Breast epithelium (tissue), 4 donors: ENCODE data around the gene TAOK2. TPM values are rescaled to one million over a fixed set of nuclear protein-coding genes. Genes with fewer than 3 reads are reported as not detected.
A peak's percentile ranks its signal among the peaks of the same experiment; 100 is the strongest.

ENCODE experiments used
- DNase-seq, 2 donors: peaks; one replicate each; pipeline ENCODE4 v3.0.0-alpha.2; 2019; ENCODE audit warnings: low spot score in 2 of 2
- H3K27ac ChIP-seq, 2 donors: fragments of 200-600 bp; sonication (generic) in 1 of 2; one replicate each; pipeline ENCODE4 v1.5.1; 2016 to 2019; ENCODE audit warnings: mild to moderate bottlenecking in 1 of 2
- H3K27me3 ChIP-seq, 2 donors: fragments of 200-600 bp; sonication (generic) in 1 of 2; one replicate each; pipeline versions ENCODE4 v1.5.1 to v1.6.0; 2017 to 2019; ENCODE audit warnings: control low read depth in 1 of 2, mild to moderate bottlenecking in 1 of 2
- H3K36me3 ChIP-seq: fragments of 200-600 bp; one replicate; pipeline ENCODE4 v1.5.1; 2019
- H3K4me1 ChIP-seq, 2 donors: fragments of 200-600 bp; sonication (generic); one replicate each; pipeline ENCODE4 v1.5.1; 2016 to 2019; ENCODE audit warnings: control low read depth in 1 of 2
- H3K4me3 ChIP-seq, 3 donors: fragments of 200-600 bp; sonication (generic); 1 replicate in 2 of 3; 2 replicates in 1 of 3; pipeline ENCODE4 v1.5.1; 2016 to 2019; ENCODE audit warnings: mild to moderate bottlenecking in 3 of 3, moderate library complexity in 2 of 3
- H3K9me3 ChIP-seq, 2 donors: fragments of 200-600 bp; sonication (generic) in 1 of 2; one replicate each; pipeline ENCODE4 v1.5.1; 2016 to 2019; ENCODE audit warnings: control low read depth in 1 of 2
- CTCF ChIP-seq, 3 donors: fragments of 450-650 bp; IDR thresholded peaks; one replicate each; pipeline ENCODE4 v1.5.1; 2016 to 2017; ENCODE audit warnings: antibody characterized with exemption in 3 of 3, mild to moderate bottlenecking in 3 of 3, moderate library complexity in 3 of 3
- POLR2A ChIP-seq: fragments of 450-650 bp; IDR thresholded peaks from one replicate; pipeline ENCODE4 v1.6.1; 2016; ENCODE audit warnings: antibody characterized with exemption, mild to moderate bottlenecking, moderate library complexity
- POLR2AphosphoS5 ChIP-seq, 3 donors: sonication (generic); formaldehyde crosslinking; IDR thresholded peaks; one replicate each; pipeline ENCODE4 v1.6.1; 2017; ENCODE audit warnings: antibody characterized with exemption in 3 of 3
- intact Hi-C: fragments of 100-400 bp; cut with DNase I; formaldehyde crosslinking; loops from one replicate; pipeline ENCODE4 v1.15.1; 2023; ENCODE audit warnings: low total_unique reads
- total RNA-seq, 3 donors: library from RNA; depleted of rRNA; stranded (reverse); fragments of >200 nt; gene quantifications; one replicate each; pipeline ENCODE4 v1.1.0, GENCODE V29; 2016

The TAOK2 gene
- total RNA-seq = 10 to 100 TPM; 31.8 to 51.1 (median 37.3) TPM

DNA sequence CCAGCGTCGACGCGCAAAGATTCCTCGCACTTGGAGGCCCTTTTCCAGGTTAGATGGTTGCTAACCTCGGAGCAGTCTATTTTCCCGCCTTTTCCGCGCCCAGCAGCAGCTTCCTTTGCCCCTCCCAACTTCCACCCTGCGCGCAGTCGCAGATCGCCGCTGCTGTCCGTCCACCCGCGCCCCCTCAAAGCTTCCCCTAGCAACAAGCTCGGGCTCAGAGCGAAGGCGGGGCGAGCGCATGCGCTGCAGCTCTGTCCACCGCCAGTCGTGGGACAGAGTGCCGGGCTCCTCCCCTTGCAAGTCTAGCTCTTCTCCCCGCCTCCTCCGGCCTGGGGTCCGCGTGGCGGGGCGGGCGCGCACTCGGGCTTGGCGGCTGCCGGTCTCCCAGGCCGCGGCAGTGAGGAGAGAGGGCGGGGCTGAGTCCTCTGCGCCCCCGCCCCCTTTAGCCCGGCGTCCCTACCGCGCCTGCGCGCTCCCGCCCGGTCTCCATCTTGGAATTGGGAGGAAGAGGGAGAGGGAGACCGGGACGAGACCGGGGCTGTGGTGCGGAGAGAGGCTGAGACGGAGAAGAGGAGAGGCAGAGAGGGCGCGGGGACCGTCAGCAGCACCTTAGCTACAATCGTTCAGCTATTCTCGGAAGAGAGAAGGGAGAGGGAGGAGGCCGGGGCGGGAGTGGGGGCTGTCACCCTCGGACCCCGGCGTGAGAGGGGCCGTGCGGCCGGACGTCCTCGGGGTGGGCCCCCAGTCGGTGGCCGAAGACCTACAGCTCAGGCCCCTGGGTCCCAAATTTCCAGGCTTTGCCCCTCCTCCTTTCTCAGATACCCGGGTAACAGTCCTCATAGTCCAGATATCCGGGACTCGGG is at the start of gene TAOK2:
TAOK2 (plus strand) TSS at position 485 of the 863 bp plus-strand sequence. CDS start 3,905 bp downstream, outside the sequence.
- DNase-seq = peak; percentile 96 to 98
- Histone ChIP-seq H3K36me3 (no peaks in the 10 kb centered on the region), H3K27me3 (no peaks in the 10 kb centered on the region), H3K27ac (peak within 1 kb of the TSS; percentile 90 to 94), H3K4me1 (peaks cover 7 to 16% of the 10 kb centered on the region in 2 donors), H3K4me3 (peak within 1 kb of the TSS; percentile 84 to 98 (median 97)), H3K9me3 (no peaks in the 10 kb centered on the region)
- TF ChIP-seq POLR2A = peak; percentile 65
- TF ChIP-seq CTCF (IDR thresholded peaks at IDR 0.05) = no peak
- peak; percentile 54 to 85 (median 67) for TF ChIP-seq POLR2AphosphoS5 (IDR thresholded peaks at IDR 0.05)
- intact Hi-C loops = no loop called here

DNA sequence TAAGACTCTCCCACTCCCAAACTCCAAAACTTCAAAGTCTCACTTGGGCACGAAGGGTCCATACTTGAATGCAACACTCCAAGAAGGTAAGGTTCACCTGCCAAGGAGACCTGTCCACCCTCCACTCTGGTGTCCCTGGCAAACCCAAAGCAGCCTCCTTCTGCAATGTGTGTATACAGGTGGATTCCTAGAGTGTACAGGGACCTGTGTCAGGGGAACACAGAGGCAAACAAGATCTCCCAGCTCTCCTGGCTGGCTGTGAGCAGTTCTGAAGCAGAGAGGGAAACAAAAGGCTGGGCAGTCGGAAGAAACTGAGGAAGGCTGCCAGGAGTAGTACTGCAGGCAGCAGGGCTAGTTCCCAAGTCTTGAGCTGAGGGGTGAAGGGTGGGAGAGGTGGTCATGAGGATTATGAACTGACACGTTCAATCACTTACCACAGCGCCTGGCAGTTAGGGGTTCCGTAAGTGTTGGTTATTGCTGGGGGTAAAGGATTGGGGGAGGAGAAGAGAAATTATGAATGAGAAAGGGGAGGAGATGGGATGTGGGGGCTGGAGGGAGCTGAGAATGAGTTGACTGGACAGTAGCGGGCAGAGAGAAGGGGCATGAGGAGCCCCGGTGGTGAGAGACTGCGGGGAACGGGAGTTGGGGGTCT is 48.4 kb upstream of the TAOK2 start:
- no peaks in the 10 kb centered on the region for H3K27me3 ChIP-seq
- no peak overlapping the region for H3K27ac ChIP-seq
- peak overlapping the region; percentile 72 to 99 (median 90) for H3K4me3 ChIP-seq
- H3K4me1 ChIP-seq = peaks cover 0 to 10% of the 10 kb centered on the region in 2 donors
- intact Hi-C loops = loop anchor here (1.0 kb wide), 1 partner anchor 25 kb away; the partner anchor contains the start of gene ASPHD1
- H3K9me3 ChIP-seq = no peaks in the 10 kb centered on the region
- TF ChIP-seq CTCF (IDR thresholded peaks at IDR 0.05) = no peak
- no peak for TF ChIP-seq POLR2A
- TF ChIP-seq POLR2AphosphoS5 (IDR thresholded peaks at IDR 0.05) = no peak
- peak in 1 of 2 donors; percentile 30 for DNase-seq
- H3K36me3 ChIP-seq = no peaks in the 10 kb centered on the region

- H3K4me1 ChIP-seq = peaks cover 0 to 10% of the 10 kb centered on the region in 2 donors
- no peaks in the 10 kb centered on the region for H3K36me3 ChIP-seq
- peak; percentile 73 to 76 for DNase-seq
- H3K27ac ChIP-seq = peak within 1 kb of the TSS; percentile 86 to 89
- no peaks in the 10 kb centered on the region for H3K27me3 ChIP-seq
- no peaks in the 10 kb centered on the region for H3K9me3 ChIP-seq
- peak within 1 kb of the TSS; percentile 72 to 99 (median 90) for H3K4me3 ChIP-seq
- peak in 2 of 3 donors; percentile 78 to 81 for TF ChIP-seq POLR2AphosphoS5 (IDR thresholded peaks at IDR 0.05)
- peak; percentile 85 for TF ChIP-seq POLR2A
- no peak for TF ChIP-seq CTCF (IDR thresholded peaks at IDR 0.05)
- intact Hi-C loops = loop anchor here (1.0 kb wide), 1 partner anchor 26 kb away; the partner anchor contains the start of gene ASPHD1
Measured at GRCh38 chr16:29925781-29926710, 47.6 kb upstream of the TAOK2 start, which contains the start of gene KCTD13. TSS of gene KCTD13 (minus strand) at chr16:29926226. CDS start at chr16:29926033, 193 bp downstream.

GRCh38 chr16:29926711-29927052 is 47.0 kb upstream of the TAOK2 start:
- TF ChIP-seq POLR2AphosphoS5 (IDR thresholded peaks at IDR 0.05) (no peak), POLR2A (no peak), CTCF (IDR thresholded peaks at IDR 0.05) (no peak)
- H3K4me1 ChIP-seq = peaks cover 0 to 10% of the 10 kb centered on the region in 2 donors
- H3K27ac ChIP-seq = peak overlapping the region; percentile 86 to 89
- no peaks in the 10 kb centered on the region for H3K36me3 ChIP-seq
- H3K9me3 ChIP-seq = no peaks in the 10 kb centered on the region
- peak overlapping the region; percentile 72 to 99 (median 90) for H3K4me3 ChIP-seq
- intact Hi-C loops = no loop called here
- H3K27me3 ChIP-seq = no peaks in the 10 kb centered on the region
- peak in 1 of 2 donors; percentile 47 for DNase-seq
